ENCODE results near the gene BOLA2B.
"Not testable (repeated sequence)": the region's sequence is repeated elsewhere in the genome, so short reads cannot be mapped to it uniquely, and the experiment has no call there.

BOLA2B gene

GRCh38 chr16:30193615-30194014, at the start of gene BOLA2B, which contains the start of gene SLX1A:
Gene BOLA2B, minus strand, starts transcription at chr16:30193666. Its CDS starts 71 bp downstream, at chr16:30193595.
Gene SLX1A, plus strand, starts transcription at chr16:30193875. Its CDS starts 210 bp downstream, at chr16:30194085.
- DNase-seq (ENCODE audit: low spot score) = not testable (repeated sequence)

DNA sequence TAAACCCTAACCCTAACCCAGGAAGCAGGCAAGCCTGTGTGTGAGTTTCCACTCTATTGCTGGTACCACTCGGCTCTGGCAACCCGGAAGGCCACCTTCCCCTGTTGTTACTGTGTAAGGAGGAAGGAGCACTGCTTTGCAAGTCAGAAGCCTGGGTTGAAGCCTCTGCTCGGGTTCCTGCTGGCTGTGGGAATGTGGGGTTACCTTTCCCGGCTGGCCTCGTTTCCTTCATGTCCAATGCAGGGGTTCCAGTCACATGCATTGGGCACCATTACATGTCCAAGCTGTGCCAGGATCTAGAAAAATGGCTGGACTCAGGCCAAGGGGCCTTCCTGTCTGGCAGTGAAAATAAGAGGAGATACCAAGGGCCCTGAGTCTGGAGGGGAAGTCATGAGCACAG, 23.6 kb upstream of the BOLA2B start:
- not testable (repeated sequence) for DNase-seq (ENCODE audit: low spot score)

DNA sequence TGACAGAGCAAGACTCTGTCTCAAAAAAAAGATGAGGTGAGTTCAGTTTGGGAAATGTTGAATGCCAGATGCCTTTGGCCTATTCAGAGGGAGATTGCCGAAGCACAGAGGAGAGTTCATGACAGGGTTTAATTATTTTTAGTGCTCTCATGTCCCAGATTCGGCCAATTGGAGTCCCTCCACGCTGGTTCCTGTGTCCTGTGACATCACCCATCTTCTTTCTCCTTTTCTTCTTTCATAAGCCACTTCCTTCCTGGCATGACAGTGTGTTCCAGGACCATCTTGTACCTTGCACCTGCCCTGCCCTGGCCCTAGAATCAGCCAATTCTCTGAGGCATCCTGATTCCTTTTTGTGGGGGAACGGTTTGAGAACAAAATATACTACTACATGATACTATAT, 17.9 kb upstream of the BOLA2B start:
- DNase-seq (ENCODE audit: low spot score) = not testable (repeated sequence)

- not testable (repeated sequence) for DNase-seq (ENCODE audit: low spot score)
Measured at GRCh38 chr16:30209032-30209431, 15.6 kb upstream of the BOLA2B start.

DNA sequence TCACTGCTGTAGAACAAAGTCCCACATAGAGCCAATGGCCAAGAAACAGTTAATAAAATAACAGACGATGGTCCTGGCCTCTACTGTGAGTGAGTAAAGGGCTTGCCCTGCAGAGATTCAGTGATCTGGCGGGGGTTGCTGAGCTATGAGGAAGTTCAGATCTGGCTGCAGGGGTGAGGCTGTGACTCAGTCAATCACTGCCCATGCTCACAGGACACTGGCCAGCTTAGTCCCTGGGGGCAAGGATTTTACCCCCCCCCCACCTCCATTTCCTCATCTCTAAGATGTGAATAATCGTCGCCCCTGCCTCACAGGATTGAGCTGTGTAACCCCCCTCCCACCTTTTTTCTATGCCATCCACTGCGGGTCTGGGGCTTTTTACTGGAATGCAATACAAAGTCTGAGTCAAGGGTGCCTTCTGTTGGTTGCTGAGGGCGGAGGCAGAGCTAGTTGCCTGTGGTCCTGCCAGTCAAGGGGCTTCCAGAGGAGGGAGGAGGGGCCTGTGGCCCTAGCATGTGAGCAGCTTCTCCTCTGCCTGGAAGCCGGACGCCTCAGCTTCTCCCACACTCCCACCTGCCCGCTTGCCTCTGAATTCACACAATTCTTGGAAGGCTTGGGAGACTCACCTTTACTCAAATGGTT, 13.7 kb upstream of the BOLA2B start:
- DNase-seq (ENCODE audit: low spot score) = not testable (repeated sequence)

DNA sequence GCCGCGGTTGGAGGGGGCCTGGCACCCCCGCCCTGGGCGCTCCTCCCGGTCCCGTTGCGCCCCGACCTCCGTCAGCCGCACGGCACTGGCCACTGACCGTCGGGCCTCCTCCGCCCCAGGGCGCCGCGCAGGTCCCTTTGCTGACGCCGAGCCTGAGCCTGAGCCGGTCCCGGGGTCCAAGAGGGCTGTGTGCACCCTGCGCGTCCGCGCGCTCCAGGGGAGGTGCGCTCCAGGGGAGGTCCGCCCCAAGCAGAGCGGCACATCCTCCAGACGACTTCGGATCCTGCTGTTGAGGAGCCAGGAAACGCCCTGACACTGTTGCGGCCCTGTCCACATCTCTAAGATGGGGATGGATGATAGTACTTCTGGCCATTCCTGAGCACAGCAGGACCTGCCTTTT, 12.8 kb upstream of the BOLA2B start:
- not testable (repeated sequence) for DNase-seq (ENCODE audit: low spot score)

- not testable (repeated sequence) for DNase-seq (ENCODE audit: low spot score)
Measured at GRCh38 chr16:30205541-30206236, 12.2 kb upstream of the BOLA2B start.

- not testable (repeated sequence) for DNase-seq (ENCODE audit: low spot score)
Measured at GRCh38 chr16:30199608-30200343, 6.3 kb upstream of the BOLA2B start.

DNA sequence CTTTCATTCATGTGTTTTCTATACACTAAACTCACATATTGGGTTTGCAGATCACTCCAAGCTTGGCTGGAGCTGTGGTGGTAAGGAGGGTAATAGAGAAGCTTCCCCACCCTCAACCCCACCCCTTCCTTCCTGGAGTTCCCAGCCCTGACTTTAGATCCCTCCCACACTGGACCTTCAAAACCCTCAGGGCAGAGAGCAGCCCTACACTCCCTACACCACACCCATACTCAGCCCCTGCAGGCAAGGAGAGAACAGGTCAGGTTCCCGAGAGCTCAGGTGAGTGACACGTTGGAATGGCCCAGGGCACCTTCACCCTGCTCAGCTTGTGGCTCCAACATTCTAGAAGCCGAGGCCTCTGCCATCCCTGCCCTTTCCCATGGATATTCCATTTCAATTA, 5.6 kb upstream of the BOLA2B start, which contains the start of gene SULT1A3:
TSS of gene SULT1A3 (plus strand) at position 207 of the 400 bp plus-strand sequence. CDS start 1,474 bp downstream, outside the sequence.
- not testable (repeated sequence) for DNase-seq (ENCODE audit: low spot score)

DNA sequence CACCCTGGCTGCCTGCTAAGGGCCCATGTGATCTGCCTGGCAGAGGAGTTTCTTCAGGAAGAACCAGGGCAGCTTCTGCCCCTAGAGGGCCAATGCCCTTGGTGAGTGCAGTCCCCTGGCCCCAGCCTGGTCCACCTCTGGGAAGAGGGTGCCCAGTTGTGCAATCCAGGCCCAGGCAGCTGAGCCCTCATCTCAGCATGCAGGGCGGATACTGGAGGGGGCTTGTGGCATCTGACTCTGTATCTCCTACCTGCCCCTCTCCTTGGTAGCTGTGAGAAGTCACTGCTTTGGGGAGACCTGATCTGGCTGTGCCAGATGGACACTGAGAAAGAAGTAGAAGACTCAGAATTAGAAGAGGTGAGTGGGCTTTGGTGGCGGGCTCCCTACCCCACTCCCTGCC, 3.5 kb upstream of the BOLA2B start:
- not testable (repeated sequence) for DNase-seq (ENCODE audit: low spot score)

GRCh38 chr16:30194172-30194925, 883 bp upstream of the BOLA2B start:
- not testable (repeated sequence) for DNase-seq (ENCODE audit: low spot score)

DNA sequence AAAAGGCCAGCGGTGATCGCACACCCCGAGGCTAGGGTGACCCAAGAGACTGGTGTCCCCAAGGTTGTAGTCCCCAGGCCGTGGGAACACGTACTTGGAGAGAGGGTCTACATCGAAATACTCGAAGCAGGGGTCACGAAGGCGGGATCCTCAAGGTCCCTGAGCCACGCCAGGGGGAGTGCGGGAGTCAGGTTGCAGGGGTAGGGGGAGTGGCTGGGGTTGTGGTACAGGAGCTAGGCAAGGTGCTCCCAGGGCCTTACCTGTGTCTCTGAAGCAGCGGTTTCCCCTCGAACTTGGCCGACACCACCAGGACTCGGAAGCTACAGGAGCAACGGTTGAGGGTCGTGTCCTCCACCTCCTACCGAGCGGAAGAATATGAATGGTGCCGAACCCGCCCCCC, 368 bp downstream of the BOLA2B start:
- not testable (repeated sequence) for DNase-seq (ENCODE audit: low spot score)

DNA sequence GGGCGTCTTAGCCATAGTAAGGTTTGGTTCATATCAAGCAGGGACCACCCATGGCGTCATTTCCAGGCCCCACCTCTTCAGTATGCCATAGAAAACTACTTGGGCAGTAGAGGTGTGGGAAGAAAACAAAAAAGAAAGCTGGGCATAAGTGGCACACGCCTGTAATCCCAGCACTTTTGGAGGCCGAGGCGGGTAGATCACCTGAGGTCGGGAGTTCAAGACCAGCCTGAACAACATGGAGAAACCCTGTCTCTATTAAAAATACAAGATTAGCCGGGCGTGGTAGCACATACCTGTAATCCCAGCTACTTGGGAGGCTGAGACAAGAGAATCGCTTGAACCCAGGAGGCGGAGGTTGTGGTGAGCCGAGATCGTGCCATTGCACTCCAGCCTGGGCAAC, 2.3 kb downstream of the BOLA2B start:
- DNase-seq (ENCODE audit: low spot score) = not testable (repeated sequence)

GRCh38 chr16:30187971-30188561, 5.4 kb downstream of the BOLA2B start:
- DNase-seq (ENCODE audit: low spot score) = no peak

- DNase-seq (ENCODE audit: low spot score) = no peak
Measured at GRCh38 chr16:30187556-30187865, 6.0 kb downstream of the BOLA2B start.

DNA sequence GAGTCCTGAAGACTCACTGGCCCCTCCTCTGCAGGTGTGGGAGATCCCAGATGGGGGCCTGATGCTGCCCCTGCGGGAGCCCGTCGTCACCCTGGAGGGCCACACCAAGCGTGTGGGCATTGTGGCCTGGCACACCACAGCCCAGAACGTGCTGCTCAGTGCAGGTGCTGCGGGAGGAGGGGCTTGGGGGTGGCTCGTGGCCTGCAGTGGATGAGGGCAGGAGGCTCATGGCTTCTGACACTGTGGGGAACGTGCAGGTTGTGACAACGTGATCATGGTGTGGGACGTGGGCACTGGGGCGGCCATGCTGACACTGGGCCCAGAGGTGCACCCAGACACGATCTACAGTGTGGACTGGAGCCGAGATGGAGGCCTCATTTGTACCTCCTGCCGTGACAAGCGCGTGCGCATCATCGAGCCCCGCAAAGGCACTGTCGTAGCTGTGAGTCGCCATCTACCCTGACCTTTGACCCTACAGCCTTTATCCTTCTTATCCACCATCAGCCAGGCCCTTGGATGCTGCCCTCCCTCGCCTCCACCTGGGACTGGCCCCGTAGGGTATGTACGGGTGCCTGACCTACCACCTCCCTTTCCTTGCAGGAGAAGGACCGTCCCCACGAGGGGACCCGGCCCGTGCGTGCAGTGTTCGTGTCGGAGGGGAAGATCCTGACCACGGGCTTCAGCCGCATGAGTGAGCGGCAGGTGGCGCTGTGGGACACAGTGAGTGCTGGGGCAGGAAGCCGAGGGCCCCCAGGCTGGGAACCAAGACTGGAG, 6.5 kb downstream of the BOLA2B start:
- peak; percentile 28 for DNase-seq (ENCODE audit: low spot score)

- DNase-seq (ENCODE audit: low spot score) = no peak
Measured at GRCh38 chr16:30186444-30186781, 7.1 kb downstream of the BOLA2B start.

GRCh38 chr16:30185683-30186421, 7.6 kb downstream of the BOLA2B start:
- no peak for DNase-seq (ENCODE audit: low spot score)

DNA sequence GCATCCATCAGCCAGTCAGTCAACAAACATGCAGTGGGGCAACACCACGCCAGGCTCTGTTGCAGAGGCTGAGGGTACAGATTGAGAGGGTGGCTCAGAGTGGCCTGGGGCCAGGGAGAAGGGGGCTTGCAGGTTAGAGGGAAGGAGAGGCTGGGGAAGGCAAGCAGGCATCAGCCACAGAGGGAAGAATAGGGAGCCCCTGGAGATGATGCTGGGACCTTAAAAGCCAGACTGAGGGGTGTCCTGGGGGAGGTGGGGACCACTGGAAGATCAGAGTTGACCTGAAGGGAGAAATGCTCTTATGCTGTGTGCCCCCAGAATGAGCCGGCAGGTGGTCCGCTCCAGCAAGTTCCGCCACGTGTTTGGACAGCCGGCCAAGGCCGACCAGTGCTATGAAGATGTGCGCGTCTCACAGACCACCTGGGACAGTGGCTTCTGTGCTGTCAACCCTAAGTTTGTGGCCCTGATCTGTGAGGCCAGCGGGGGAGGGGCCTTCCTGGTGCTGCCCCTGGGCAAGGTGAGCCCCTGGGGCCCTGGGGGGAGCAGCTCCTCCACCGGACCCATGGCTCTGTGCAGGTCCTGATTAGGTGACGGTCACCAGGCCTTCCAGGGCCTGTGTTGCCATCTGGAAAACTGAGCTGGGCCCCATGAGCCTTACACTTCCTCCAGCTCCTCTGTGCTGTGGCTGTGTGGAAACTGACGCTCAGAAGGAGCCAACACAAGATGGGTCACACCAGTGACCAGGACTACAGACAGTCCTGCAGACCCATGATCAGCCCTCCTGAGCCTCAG, 8.4 kb downstream of the BOLA2B start:
- DNase-seq (ENCODE audit: low spot score) = no peak

Measured in kidney tubule cell (primary cell).